HG03571 (cell line): ENCODE data around the gene SCN11A.

Source experiments
- ATAC-seq: cut with Tn5 transposase; IDR thresholded peaks from one replicate; pipeline ENCODE4 v1.9.1; 2021; ENCODE audit not compliant: unreplicated experiment

SCN11A gene

GRCh38 chr3:39011191-39011736 is 40.5 kb downstream of the SCN11A start:
- ATAC-seq: no peak

- no peak for ATAC-seq
Observed at GRCh38 chr3:39005295-39005694, 46.4 kb downstream of the SCN11A start.
